Activated CD4-positive, alpha-beta T cell treated with anti-CD3 and anti-CD28 coated beads, Interleukin-2, amount 50 U/mL, for 1 hour (primary cell): Measurements from ENCODE around the gene ASB7.

Experiments
- DNase-seq: peaks from one replicate; pipeline ENCODE4 v3.0.0-alpha.2; 2020

The ASB7 gene

DNA sequence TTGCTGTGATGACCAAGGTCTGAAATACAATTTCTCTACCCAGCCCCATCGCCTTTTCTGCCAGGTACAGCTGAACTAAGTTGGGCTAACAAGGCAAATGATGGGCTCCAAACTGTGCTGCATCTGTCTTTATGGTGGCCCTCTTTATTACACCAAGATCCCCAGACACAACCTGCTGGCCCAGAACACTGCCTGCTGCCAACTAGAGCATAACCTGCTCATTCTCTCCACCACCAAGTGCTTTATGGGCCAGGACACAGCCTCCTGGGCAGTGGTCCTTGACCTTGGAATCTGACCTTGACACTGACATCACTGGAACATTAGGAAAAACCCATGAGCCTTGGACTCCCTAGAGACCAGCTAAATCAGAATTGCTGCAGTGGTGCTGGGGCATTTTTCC is 3.7 kb upstream of the ASB7 start:
- no peak for DNase-seq

- DNase-seq: peak; percentile 36
These were observed 1.2 kb upstream of the ASB7 start for GRCh38 chr15:100601163-100601562.

- DNase-seq: no peak
These were observed 749 bp upstream of the ASB7 start for GRCh38 chr15:100601617-100602063.

DNA sequence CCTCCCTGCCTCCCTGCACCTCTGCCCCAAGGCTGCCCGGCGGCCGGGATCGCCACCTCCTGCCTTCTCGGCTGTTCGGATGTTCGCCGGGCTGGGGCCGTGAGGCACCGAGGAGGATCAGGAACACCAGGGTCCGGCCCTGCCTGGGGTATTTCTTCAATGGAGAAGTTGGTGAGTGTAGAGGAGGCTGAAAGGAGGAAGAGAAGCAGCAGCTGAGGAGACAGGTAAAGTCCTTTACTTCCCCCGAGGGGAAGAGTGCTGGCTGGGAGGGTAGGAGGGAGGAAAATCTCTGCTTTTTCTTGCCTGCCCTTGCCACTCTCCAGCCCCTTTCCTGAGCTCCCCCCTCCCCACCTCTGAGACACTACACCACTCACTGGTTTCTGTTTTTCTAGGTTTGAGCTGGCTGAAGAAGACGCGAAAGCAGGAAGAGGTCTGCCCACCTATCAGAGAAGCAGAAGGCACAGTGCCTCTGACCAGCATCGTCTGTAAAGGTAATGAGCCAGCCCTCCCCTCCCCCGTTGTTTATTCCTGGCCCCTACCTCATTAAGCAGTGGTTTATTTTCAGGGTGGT is 519 bp downstream of the ASB7 start:
- no peak for DNase-seq

GRCh38 chr15:100612539-100612938 is 10.2 kb downstream of the ASB7 start:
- DNase-seq: no peak

DNA sequence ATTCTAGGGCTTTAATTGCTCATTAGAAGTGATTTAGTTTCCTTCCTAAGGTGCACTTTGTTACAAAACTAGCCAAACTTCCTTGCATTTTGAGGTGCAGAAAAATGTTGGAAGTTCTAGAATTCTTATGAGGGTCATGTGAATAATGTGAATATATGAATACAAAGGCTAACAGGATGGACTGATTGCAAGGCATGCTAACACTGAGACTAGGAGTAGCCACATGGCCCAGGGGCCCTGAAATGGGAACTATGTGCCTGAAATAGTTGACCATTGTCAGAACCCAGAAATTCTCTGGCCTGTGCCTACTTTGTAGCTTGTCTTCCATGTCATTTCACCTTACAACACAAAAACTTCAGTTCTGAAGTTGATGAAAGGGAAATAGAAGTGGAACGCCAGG is 10.8 kb downstream of the ASB7 start:
- no peak for DNase-seq

DNA sequence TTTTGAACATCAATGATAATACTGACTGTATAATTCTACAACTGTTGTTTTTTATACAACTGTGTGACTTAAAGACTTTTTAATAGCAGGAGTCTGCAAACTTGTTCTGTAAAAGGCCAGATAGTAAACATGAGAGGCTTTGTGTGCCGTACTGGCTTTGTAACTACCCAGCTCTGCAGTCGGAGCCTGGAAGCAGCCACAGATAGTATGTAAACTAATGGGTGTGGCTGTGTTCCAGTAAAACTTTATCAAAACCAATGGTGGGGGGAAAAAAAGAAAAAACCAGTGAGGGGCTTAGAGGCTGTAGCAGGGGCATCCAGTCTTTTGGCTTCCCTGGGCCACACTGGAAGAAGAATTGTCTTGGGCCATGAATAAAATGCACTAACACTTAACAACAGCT is 11.9 kb downstream of the ASB7 start:
- no peak for DNase-seq

- no peak for DNase-seq
These were observed 12.5 kb downstream of the ASB7 start for GRCh38 chr15:100614918-100615317.

DNA sequence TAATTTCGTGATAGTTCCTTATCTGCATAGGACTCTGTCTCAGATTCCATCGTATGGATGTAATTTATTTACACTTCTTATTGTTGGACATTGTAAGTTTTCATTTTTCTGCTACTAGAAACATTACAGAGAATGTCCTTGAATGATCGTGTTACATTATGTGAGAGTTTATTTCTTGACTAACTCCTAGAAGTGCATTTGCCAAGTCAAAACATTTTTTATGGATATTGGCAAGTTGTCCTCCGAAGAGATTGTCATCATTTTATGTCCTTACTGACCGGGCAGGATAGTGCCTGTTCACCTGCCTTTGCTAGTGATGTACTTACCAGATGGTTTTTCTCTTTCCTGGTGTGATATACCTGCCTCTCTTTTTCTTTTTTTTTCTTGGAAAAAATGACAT is 13.4 kb downstream of the ASB7 start:
- no peak for DNase-seq

DNA sequence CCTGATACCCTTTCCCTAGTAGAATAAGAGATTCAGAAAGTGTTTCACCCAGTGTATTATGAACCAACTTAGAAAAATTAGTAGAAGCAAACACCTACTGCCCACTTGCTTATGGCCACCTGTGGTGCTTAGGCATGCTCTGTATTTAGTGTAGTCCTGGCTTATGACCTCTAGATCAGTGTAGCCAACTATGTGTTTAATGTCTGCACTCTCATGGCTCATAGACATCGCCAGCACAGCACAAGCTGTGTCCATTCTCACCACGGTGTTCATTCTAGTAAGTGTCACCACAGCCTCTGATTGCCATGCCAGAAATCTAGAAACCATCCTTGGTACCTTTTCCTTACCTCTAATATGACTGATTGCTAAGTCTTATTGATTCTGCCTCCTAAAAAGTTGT is 14.3 kb downstream of the ASB7 start:
- no peak for DNase-seq

DNA sequence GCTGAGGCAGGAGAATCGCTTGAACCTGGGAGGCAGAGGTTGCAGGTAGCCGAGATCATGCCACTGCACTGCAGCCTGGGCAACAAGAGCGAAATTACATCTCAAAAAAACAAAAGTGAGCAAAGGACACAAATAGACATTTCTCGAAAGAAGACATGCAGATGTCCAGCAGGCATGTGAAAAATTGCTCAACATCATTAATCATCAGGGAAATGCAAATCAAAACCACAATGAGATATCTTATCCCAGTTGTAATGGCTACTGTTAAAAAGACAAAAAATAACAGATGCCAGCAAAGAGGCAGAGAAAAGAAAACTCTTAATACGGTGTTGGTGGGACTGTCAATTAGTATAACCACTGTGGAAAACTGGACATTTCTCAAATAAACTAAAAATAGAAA is 20.9 kb downstream of the ASB7 start:
- no peak for DNase-seq

DNA sequence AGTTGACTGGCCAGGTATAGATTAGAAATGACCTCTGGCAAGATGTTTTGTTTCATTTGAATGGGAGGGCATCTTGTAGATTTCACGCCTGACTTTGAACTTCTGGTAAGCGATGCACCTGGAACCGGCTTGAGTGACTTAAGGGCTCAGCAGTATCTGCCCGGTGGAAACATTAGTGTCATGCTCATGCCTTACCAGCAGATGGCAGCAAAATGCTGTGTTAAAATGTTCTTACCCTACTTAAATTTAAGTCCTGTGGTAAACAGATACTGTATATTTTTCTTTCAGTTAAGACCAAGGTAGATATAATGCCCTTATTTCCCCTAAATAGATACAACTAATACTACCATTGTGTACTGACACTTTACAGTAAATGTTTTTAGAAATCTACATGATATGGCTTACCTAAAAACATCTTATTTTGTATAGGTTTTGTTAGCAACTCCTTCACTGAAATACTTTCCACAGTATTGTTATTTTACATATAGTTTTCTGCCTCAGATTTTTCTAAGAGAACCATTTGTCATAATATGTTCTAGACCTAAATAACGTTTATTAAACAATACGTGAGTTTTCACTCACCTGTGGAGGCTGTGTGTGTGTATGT is 25.5 kb downstream of the ASB7 start:
- DNase-seq: peak; percentile 60

DNA sequence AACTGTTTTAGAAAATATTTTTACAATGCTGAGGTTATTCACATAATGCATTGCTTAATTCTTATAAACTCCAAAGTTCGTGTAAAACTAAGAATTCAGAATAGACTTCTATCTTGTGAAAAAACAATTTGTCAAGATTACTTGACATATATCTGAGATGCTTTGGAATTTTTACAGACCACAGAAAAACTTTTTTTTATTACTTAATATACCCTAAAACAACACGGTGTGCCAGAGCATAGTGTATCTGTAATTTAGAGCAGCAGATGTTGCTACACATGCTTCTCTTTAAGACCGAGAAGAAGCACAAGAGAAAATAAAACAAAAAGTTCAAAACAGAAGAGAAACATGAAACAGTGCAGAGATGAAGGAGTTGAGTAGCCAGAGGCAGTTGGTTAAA is 26.4 kb downstream of the ASB7 start:
- no peak for DNase-seq

- DNase-seq: no peak
These were observed 29.4 kb downstream of the ASB7 start for GRCh38 chr15:100631831-100632230.

- no peak for DNase-seq
These were observed 31.3 kb downstream of the ASB7 start for GRCh38 chr15:100633763-100634075.

GRCh38 chr15:100635406-100636071 is 33.1 kb downstream of the ASB7 start:
- no peak for DNase-seq

GRCh38 chr15:100638177-100638730 is 35.9 kb downstream of the ASB7 start:
- no peak for DNase-seq

GRCh38 chr15:100642213-100642949 is 40.0 kb downstream of the ASB7 start:
- DNase-seq: no peak

DNA sequence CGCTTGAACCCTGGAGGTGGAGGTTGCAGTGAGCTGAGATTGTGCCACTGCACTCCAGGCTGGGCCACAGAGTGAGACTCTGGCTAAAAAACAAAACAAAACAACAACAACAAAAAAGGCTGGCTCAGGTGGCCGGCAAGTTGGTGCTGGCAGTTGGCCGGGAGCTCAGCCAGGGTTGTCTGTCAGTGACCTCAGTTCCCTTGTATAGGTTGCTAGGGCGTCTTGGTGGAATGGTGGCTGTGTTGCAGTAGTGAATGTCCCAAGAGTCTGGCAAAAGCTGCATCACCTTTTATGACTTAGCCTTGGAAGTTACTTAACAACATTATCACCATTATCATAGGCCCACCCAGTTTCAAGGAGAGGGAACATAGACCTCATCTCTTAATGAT is 40.6 kb downstream of the ASB7 start:
- DNase-seq: no peak

GRCh38 chr15:100645671-100646070 is 43.3 kb downstream of the ASB7 start:
- no peak for DNase-seq

DNA sequence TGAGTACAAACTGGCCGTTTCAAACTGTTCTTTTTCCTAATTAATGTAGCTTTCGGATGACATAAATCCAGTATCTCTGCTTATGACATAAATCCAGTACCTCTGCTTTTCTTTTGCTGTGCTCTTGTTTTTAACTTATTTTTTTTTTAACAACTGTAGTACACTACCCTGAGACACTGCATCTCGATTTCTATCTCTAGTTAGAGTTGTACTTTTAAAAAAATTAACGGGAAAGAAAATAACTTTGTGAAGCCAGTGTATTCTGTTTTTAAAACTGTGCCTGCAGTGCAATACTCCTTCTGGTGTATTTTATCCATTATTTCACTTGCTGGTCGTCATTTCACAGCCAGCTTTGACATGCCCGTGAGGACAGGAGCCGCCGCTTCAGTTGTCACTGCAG is 46.6 kb downstream of the ASB7 start:
- no peak for DNase-seq

DNA sequence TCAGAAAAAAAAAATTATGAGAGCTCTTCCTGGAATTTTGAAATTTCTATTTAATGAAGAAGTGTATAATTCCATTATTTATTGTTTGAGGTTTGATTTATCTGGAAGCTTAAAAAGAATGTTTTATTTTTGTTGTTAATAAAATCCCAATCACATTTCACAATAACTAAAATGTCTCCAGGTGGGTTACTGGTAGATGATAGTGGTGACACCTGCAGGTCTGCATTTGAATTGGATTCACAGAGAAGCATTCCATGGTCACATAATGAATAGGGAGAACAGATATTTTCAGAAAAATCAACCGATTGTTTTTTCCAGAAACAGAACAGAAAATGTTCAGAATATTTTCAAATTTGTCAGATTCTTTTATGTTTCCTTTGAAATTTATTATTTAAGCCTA is 48.3 kb downstream of the ASB7 start:
- DNase-seq: no peak

- DNase-seq: no peak
These were observed 48.9 kb downstream of the ASB7 start for GRCh38 chr15:100651253-100651652.

DNA sequence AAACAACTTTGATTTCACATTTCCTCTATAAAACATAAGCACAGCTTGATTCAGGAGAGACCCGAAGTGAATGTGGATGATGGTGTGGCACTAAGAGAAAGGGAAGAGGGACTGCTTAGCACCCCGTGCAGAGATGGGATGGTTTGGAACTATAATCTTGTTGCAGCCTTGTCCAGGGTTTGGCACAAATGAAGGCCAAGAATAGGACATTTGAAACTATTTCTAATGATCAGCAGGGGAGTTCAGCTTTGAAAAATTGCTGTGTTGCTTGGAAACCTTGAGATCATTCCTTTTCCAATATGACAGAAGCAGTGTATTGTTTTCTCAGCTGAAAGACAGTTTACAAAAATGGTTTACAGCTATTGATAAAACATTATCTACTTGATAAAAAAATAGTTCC is 49.7 kb downstream of the ASB7 start:
- DNase-seq: no peak
